Stimulated activated CD4-positive, alpha-beta T cell treated with anti-CD3 and anti-CD28 coated beads, Interleukin-2, amount 100 ng/mL, for 48 hours (primary cell): Measurements from ENCODE around the gene TIAM1.

Experiments
- DNase-seq, 2 donors: peaks; one replicate each; pipeline ENCODE4 v3.0.0-alpha.2; 2020

The TIAM1 gene

DNA sequence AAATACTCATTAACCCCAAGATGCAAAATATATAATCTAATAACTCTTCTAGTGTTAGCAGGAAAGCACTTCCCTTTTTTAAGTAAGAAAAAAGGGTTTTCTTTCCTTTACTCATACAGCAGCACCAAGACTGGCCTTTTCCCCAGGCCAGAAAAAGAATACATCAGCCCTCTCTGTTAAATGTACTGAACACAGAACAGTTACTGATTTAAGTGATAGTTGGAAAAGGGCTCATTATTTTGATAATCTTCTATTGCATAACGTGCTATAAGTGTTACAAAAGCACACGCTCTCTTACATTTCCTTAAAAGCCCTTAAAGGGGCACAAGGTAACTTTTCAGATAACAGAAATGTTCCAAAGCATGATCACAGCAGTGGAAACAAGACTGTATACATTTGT lies 142.9 kb downstream of the TIAM1 start:
- DNase-seq, result no peak

DNA sequence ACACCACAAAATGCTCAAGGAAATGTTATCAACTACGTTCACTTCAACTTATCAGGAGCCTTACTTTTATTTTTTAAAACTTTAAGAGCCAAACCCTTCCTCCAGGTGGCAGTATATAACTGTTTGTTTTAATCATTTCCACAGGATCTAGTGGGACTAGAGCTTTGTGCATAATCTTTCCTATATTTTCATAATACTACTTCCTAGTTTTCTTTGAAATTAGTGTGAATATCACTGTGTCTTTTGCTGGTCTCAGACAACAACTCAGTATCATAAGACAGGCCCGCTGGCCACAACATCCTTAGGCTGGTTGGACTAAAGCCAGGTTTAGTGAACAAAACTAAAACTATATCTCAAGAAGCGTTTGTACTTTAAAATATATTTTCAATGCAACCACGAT lies 145.5 kb downstream of the TIAM1 start:
- no peak for DNase-seq

DNA sequence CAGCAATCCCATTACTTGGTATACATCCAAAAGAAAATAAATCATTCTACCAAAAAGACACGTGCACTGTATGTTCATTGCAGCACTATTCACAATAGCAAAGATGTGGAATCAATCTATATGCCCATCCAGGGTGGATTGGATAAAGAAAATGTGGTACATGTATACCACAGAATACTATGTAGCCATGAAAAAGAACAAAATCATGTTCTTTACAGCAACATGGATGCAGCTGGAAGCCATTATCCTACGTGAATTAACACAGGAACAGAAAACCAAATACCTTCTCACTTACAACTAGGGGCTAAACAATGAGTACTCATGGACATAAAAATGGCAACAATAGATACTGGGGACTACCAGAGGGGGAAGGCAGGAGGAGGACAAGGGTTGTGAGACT lies 147.3 kb downstream of the TIAM1 start:
- DNase-seq, result no peak

DNA sequence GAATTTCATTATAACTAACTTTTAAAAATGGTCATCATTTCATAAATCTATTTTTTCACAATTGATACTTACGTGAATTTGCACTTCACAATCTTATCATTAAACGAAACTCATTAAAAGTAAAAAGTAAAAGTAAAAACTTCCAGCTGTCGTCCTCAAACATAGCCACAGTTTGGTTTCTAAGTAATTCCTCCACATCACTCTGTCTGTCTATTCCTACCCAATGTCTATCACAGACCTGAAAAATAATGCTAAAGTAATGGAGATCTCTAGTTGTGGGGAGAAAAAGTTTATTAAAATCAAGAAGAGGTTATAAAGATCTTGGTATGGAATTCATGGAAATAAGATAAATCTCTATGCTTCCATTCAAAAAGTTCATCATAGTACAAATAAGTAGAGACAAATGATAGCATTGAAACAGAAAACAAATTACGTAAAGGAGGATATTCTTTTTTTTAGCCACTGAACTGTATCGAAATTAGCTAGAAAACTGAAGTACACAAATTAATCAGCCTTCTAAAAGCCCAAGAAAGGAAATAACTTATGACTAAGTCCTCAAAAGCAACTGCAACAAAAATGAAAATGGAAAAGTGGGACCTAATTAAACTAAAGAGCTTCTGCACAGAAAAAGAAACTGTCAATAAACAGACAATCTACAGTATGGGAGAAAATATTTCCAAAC lies 148.6 kb downstream of the TIAM1 start:
- no peak for DNase-seq

DNA sequence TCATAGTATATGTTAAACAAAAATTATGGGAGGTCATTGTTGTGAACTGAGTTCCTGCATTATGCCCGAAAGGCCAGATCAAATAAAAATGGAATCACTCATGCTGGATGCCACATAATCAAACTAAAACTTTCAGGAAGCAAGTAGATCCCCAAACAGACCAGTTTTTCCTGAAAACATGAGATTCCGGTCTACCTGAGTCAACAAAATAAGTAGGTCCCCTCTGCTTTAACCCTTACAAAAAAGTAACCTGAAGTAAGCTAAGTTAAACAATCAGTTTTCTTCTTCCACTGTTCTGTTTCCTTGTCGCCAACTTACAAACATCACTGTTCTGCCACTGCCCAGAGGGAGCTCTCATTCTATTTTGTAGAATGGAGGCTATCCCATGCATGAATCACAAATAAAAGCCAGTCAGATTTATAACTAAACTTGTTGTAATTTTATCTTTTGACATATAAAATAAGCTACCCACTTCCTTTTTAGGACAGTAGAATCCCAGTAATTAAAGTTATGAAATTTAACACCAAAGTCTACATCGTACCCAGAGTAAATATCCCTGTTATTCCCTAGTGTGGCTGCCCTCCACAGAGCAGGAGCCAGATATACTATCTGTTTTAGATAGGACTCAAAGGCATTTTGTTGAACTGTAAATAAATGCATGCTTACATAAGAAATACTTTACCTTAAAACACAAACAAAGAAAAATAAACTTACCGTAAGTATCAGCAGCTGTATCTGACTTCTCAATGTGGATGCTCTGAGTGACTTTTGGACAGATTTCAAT lies 149.4 kb downstream of the TIAM1 start:
- no peak for DNase-seq

DNA sequence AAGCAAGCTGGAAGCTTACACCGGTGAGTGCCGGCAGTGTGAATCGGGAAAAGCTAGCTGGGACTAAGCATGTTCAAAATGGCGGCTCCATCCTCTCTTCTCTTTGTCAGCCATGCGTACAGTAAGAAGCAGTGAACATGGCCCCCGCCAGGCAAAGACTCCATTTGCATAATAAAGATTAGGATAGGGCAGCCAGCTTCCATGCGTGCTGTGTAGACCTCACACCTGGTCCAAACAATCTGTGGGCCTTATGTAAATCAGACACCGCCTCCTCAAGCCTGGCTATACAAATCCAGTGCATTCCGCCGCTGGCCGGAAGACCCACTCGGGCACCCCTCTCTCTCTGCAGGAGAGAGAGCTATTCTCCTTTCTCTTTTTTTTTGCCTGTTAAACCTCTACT lies 150.3 kb downstream of the TIAM1 start:
- no peak for DNase-seq

DNA sequence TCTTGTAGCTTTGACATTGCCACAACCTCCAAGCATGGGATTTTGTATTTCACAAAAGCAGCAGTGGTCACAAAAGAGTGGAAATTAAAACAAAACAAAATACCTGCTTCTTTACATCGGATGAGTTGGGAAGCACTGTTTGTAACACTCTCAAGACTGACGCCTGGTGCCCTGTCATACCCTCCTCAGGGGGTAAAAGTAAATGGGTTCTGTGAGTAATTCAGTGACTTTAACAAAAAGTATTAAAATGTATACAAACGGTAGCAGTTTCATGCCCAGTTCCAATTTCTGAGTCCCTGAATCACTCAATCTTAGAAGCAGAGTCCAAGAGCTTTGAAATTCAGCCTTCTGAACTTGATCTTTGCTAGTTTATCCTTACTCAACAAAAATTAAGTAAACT lies 152.5 kb downstream of the TIAM1 start:
- no peak for DNase-seq

DNA sequence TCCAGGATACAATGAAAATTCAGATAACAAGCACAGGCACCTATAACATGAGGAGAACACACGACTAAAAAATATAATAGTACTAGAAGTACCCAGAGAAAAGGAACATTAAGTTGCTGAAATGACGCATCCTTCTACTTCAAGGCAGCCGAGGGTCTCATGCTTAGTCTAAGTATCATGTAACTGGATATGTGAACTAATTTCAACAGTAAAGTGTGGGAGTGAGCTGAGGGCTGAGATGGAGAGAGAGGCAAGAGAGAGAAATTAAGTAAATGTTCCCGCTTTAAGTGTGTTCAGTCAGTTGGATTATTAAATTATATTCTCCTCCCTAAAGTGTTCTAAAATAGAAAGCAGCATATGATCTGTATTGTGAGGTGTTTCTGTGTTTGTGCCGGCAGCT lies 153.5 kb downstream of the TIAM1 start:
- no peak for DNase-seq

DNA sequence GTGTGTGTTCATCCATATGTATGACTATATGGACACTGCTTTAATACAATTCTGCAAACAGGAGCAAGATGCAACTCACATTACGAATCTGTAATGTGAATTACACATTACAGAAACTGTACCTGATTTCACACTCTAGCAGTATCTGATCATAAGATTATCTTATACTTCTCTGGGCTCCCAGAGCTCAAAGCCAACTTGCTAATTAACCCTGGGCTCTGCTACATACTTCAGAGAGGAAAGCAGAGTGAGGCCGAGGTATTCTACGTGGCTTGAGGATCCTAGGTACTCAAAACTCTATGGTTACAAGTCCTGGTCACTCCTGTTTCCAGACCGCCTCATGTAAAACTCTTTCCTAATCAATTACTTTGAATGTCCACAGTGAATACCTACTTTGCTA lies 156.6 kb downstream of the TIAM1 start:
- no peak for DNase-seq

DNA sequence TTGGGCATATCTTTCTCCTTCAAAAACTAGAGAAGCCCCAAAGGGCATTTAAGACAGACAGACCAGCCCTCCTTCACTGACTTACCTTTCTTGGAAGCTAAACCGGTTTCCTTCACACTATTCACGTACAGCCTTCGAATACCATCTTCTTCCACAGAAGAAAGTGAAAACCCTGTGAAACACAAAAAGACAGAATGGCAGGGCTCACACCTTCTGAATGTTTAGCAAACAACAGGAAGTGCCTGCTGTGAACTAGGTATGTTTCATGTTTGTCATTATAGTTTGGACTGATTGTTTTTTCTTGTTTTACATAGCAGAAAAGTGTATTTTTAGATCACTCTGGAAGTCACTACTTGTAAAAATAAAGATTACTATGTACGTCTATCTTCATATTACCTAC lies 157.1 kb downstream of the TIAM1 start:
- no peak for DNase-seq

DNA sequence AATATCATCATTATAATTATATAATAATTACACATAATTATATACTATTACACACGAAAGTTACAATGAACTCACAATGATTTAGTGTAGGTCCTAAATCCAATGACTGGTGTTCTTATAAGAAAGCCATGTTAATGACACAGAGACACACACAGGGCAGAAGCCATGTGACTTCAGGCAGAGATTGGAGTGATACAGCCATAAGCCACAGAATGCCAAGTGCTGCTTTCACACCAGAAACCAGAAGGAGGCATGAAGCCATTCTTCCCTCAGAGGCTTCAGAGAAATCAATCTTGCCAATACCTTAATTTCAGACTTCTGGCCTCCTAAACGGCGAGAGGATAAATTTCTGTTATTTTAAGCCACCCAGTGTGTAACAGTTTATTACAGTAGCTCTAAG lies 158.4 kb downstream of the TIAM1 start:
- DNase-seq, result no peak

DNA sequence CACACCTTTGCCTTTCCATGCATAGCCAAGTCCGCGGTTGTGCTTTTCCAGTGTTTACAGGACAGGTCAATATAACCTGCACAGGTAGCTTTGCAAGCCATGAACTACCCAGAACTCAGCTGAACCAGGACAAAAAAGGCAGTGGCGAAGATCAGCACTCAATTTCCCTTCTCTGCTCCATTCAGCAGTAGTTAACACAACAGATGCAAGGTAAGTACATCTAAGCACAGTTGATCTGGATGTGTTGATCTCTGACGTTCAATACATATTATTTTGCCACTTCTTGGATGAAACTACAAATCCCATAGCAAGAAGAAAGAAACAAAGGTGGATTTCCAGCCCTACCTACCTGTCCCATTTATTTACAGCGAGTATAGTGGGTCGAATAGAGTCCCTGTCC lies 159.2 kb downstream of the TIAM1 start:
- no peak for DNase-seq

DNA sequence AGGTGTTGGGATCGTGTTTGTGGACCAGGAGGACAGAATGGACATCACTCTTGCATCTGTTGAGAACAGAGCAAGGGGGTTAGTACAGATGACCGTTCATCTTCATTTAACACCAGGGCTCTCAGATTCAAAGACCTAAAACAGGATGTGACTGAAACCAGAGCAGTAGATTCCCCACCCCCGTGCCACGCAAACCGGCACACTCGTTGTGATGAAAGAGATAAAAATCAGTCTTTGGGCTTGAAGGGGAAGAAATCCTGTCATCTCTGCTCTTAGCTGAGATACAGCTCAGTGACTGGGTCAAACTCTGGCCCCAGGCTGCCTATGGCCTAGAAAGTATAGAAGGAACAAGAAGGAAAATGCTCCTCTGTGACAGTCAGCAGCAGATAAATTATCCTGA lies 159.6 kb downstream of the TIAM1 start:
- DNase-seq, result peak; percentile 61 to 67

DNA sequence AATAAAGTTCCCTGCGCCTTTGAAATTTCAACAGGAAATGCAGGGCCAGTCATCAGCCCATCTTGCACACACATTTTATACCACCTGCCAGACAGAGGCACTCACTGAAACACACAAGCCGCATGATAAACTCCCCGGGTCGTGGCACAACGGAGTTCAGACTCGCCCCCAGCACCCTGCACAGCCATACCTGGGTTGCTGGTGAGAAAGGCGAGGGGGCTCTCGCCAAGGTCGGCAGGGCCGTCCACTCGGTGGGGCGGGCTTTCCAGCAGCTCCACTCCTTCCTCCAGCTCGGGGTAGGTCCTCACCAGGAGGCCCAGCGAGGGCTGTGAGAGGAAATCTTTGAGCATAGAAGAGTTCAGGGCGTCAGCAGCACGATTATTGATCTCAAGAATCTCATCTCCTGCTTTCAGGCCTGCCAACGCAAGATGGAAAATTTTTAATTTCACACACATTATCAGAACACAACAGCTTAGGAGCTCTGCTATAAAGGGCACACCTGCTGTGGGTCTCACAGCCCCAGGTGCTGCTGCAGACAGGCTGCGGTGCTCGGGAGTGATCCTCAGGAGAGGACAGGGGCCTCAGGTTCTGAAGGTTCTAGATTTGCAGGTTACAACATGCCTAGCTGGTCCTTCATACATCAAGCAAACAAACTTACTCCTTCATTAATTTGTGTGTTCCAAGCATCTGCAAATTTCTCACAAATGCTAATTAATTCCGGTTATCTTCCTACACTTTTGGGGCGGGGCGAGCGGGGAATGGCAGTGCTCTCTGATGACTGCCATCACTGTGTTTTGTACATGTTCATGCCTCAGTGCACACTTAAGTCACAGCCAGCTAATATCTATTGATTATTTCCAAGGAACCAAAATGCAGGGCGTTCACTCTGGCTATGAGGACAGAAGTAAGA lies 161.6 kb downstream of the TIAM1 start:
- peak; percentile 38 to 47 for DNase-seq

DNA sequence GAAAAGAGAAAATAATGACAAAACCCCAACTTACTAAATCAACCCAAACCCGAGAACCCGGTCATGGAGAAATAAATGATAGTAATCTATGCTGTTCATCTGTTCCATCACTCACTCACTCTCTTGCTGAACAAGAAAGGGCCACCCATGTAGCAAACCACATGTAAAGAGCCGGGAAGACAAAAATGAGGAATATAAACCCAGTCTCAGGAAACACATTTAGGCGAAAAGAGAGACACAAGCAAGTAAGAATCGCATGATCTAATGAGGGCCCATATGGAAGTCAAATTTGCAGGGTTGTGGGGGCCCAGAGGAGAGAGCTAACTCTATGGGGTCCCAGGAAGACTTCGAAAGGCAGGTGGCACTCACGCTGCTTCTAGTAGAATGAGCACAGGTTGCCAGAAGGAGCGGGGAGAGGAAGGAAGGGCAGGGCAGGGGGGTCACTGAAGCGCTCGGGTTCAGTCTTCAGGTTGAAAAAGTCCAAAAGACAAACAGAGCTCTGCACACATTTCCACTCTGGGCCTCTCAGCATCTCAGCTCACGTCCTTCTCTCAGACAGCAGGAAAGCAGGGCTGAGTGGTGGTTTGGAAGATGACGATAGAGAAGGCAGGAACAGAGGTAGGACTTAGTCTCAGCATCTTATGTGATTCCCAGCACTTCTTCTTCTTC lies 162.8 kb downstream of the TIAM1 start:
- DNase-seq, result no peak

DNA sequence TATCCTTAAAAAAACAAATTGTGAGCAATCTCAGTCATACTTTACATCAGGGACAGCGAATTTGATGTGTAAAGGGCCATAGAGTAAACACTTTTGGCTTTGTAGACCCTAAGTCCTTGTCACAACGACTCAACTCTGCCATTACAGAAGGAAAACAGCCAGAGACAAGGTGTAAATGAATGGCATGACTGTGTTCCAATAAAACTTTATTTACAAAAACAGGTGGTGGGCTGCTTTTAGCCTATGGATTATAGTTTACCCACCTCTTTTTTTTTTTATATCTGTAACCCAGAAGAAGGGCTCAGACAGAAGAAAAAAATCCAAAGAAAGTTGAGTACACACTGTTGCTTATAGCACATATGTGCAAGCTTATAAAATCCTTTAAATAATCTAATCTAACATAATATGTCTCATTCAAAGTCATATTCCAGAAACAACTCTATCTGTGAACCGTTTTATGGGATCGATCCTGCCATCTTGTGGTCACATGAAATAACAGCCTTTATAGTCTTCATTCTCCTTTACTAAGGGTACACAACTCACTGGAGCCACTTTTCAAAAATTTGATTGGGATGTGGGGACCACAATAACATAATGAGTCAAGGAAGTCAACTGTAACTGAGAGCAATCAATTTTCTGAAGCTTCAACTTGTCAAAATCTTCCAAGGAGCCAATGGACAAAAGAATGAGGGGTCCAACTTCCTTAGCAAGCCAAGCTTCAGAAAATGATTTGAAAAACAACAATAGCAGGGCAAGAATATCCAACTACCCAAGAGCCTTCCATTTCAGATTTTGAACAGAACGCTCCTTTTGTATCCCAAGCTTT lies 163.6 kb downstream of the TIAM1 start:
- DNase-seq, result no peak

DNA sequence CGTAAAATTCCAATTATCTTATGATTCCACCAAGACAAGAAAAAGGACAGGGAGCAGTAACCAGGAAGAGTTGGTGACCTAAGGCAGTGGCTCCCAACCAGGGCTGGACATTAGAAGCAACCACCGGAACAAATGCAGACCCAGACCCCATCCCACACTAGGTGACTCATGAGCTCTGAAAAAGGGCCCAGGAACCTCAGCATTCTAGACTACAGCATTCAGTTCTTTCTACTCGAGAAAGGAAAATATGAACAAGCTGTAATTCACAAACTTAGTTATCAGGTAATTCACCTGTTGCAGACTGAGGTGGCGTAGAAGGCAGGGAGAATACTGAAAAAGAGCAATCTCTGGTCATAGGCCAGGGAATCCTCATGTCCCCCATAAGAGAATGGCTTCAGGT lies 167.3 kb downstream of the TIAM1 start:
- no peak for DNase-seq

DNA sequence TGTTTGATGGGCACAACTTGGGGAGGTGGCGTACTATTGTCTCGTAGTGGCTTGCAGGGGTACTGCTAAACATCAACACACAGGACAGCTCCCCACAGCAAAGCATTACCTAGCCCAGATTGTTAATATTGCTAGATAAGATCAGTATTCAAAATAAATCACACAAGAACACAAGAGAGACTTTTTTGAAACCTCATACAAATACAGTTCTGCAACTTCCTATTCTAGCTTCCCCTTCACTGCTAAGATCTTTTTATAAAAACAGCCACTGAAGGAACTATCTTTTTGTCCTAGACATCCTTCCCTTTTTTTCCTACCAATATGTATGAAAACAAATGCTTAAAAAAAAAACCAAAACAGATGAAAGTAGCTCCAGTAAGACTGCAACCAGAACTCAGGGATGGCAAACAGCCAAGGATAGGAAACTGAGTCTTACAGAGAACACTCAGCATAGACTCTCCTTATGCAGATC lies 167.9 kb downstream of the TIAM1 start:
- DNase-seq, result no peak

DNA sequence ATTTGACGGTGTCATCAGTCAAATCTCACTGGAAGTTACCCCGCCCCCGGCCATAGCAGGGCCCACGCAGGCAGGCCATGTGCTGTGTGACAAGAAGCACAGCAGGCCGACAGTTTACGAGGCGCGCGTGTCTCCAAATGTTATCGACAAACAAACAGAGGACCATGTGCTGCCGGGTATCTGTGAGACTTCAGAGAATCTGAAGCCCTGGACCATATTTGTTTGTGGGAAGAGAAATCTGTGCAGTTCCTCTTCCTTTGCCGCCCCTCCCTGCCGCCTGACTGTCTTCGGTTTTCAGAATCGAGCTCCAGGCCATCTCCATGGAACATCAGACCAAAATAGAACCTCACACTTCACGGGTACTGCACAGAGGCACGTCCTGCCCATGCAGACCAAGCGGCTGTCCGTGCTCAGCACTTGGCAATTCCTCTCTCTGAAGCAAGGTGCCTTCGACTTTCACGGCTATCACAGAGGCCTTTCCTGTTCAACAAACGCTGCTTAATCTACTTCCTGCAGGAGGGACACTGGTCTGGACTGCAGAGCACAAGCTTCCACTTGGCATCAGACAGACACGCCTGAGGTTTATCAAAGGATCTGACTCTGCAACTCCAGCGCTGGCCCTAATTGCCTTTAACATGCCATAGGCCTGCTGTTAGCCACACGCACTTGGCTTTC lies 170.0 kb downstream of the TIAM1 start:
- peak in 1 of 2 donors; percentile 48 for DNase-seq

DNA sequence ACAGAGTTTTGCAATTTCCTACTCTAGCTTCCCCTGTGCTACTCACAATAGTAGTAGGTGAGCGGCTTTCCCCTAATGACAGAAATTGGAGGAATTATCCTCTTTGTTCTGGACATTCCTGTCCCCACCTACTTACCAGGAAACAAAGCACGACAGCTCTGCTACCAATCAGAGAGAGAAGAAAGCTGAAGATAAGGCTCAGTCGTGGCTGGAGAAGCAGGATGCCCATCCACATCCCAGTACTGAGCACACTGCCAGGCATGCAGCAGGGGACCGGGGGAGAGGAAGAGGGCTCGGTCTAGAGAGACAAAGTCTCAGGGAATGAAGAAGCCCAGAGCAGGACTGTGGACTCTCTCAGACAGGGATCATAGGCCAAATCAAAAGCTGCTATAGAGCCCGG lies 171.7 kb downstream of the TIAM1 start:
- no peak for DNase-seq
